Peyer's patch (tissue), 4 donors: ENCODE measurements around the gene NAA10. TPM values are rescaled to one million over a fixed set of nuclear protein-coding genes. Genes with fewer than 3 reads are reported as not detected.

ENCODE experiments used
- DNase-seq, 3 donors: peaks; one replicate each; pipeline ENCODE4 v3.0.0-alpha.2; 2017 to 2019
- H3K27ac ChIP-seq, 4 donors: fragments of 200-600 bp; sonication (generic); one replicate each; pipeline ENCODE4 v1.5.1; 2016 to 2019
- H3K27me3 ChIP-seq, 2 donors: fragments of 200-600 bp; sonication (generic); one replicate each; pipeline ENCODE4 v1.5.1; 2019
- H3K36me3 ChIP-seq, 3 donors: fragments of 200-600 bp; sonication (generic); one replicate each; pipeline ENCODE4 v1.5.1; 2016 to 2019
- H3K4me1 ChIP-seq, 4 donors: fragments of 200-600 bp; sonication (generic); one replicate each; pipeline ENCODE4 v1.5.1; 2016 to 2019
- H3K4me3 ChIP-seq, 4 donors: fragments of 200-600 bp; sonication (generic); 1 replicate in 3 of 4; 2 replicates in 1 of 4; pipeline ENCODE4 v1.5.1; 2016 to 2019; ENCODE audit warnings: mild to moderate bottlenecking in 1 of 4
- H3K9me3 ChIP-seq, 4 donors: fragments of 200-600 bp; sonication (generic); one replicate each; pipeline ENCODE4 v1.5.1; 2016 to 2019; ENCODE audit warnings: mild to moderate bottlenecking in 1 of 4
- POLR2A ChIP-seq, 2 donors: fragments of 450-650 bp; IDR thresholded peaks; one replicate each; pipeline ENCODE4 v1.5.1; 2017; ENCODE audit warnings: antibody characterized with exemption in 2 of 2, mild to moderate bottlenecking in 2 of 2, moderate library complexity in 2 of 2
- total RNA-seq, 4 donors: library from RNA; depleted of rRNA; stranded (reverse); fragments of >200 nt; gene quantifications; one replicate each; pipeline ENCODE4 v1.1.0, GENCODE V29; 2016
- TF ChIP-seq, protein P1 (sequence below), 6 experiments: fragments of 450-650 bp in 4 of 6; fragments of 200-600 bp in 2 of 6; sonication (generic) in 1 of 6; IDR thresholded peaks; one replicate each; pipeline ENCODE4 v1.5.1; 2017 to 2019; ENCODE audit warnings: antibody characterized with exemption in 6 of 6, mild to moderate bottlenecking in 3 of 6, moderate library complexity in 1 of 6

The NAA10 gene
- total RNA-seq, 4 donors from 2014 or later, result 32.9 to 118 (median 54.1) TPM

DNA sequence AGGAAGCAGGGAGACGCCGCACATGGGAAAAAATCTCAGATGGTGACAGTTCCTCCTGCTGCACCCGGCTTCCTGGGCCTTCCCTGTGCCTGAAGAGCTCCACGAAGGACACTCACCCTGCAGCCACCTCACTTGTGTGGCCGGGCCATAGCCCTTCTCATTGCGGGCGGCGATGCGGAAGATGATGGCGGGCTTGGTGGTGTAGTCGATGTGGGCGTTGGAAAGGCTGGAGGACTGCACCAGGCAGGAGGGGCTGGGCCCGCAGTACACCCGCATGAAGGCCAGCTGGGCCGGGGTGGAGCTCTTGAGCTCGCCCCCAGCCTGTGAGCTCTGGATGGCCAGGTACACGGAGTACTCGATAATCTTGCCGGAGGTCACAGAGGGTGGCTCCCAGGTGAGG, 15.3 kb upstream of the NAA10 start:
- H3K4me3 ChIP-seq, result no peak overlapping the region
- H3K36me3 ChIP-seq, result peaks cover 0 to 55% (median 3%) of the 10 kb centered on the region in 3 donors
- TF ChIP-seq POLR2A (IDR thresholded peaks at IDR 0.05), result no peak
- TF ChIP-seq, protein P1, sequence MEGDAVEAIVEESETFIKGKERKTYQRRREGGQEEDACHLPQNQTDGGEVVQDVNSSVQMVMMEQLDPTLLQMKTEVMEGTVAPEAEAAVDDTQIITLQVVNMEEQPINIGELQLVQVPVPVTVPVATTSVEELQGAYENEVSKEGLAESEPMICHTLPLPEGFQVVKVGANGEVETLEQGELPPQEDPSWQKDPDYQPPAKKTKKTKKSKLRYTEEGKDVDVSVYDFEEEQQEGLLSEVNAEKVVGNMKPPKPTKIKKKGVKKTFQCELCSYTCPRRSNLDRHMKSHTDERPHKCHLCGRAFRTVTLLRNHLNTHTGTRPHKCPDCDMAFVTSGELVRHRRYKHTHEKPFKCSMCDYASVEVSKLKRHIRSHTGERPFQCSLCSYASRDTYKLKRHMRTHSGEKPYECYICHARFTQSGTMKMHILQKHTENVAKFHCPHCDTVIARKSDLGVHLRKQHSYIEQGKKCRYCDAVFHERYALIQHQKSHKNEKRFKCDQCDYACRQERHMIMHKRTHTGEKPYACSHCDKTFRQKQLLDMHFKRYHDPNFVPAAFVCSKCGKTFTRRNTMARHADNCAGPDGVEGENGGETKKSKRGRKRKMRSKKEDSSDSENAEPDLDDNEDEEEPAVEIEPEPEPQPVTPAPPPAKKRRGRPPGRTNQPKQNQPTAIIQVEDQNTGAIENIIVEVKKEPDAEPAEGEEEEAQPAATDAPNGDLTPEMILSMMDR (IDR thresholded peaks at IDR 0.05), result no peak
- no peak for DNase-seq
- no peaks in the 10 kb centered on the region for H3K9me3 ChIP-seq
- H3K27me3 ChIP-seq, result no peaks in the 10 kb centered on the region
- no peak overlapping the region for H3K27ac ChIP-seq
- peaks cover 0 to 4% (median 0%) of the 10 kb centered on the region in 4 donors for H3K4me1 ChIP-seq

DNA sequence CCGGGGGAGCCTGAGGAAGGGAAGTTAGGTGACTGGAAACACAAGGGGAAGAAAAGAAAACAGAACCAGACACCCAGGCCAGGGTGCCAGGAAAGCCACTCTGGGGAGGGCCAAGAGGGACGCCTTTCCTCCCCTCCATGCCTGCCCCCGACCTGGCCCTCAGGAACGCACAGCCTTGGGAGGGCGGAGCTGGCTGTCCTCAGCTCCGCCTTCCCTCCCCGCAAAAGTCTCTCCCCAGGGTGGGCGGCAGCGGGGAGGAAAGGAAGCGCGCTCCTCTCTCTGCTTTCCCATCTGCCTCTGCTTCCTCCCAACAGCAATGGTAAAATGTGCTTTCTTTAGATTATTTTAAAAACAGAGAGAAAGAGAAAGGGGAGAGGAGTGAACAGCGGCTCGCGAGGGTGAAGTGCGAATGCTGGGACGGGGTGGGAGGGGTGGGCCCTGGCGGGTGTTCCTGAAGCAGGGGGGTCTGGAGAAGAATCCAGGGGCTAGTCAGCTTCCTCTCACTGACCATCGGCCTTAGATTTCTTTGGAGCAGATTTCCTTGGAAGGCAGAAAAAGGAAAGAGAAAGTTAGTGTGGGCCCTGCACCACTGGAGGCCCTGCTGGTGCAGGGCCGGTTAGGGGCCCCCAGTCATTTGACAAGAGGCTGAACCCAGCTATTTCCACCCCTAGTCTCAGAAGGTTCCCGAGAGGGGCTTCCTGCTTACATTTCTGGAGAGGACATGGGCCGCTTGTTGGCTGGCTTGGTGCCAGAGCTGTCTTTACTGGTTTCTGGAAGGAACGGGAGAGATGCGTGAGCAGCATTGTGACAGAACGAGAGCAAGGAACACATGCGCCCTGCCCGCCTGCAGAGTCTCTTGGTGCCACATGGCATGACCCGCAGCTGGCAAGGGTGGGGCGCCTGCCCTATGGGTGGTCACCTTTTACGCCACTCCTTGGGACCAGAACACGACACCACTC, 14.3 kb upstream of the NAA10 start:
- Histone ChIP-seq H3K4me1 (peaks cover 0 to 4% (median 0%) of the 10 kb centered on the region in 4 donors), H3K27me3 (no peaks in the 10 kb centered on the region), H3K36me3 (peaks cover 0 to 49% (median 3%) of the 10 kb centered on the region in 3 donors), H3K27ac (peak overlapping the region in 2 of 4 donors; percentile 25 to 65), H3K9me3 (no peaks in the 10 kb centered on the region), H3K4me3 (no peak overlapping the region)
- TF ChIP-seq POLR2A (IDR thresholded peaks at IDR 0.05), result no peak
- TF ChIP-seq, protein P1 (IDR thresholded peaks at IDR 0.05), result no peak
- no peak for DNase-seq

- Histone ChIP-seq H3K4me3 (no peak overlapping the region), H3K36me3 (peaks cover 0 to 42% (median 3%) of the 10 kb centered on the region in 3 donors), H3K4me1 (no peaks in the 10 kb centered on the region), H3K27ac (peak overlapping the region in 2 of 4 donors; percentile 25 to 65), H3K9me3 (no peaks in the 10 kb centered on the region), H3K27me3 (no peaks in the 10 kb centered on the region)
- DNase-seq, result no peak
- TF ChIP-seq POLR2A (IDR thresholded peaks at IDR 0.05), result no peak
- TF ChIP-seq, protein P1 (IDR thresholded peaks at IDR 0.05), result no peak
These were observed 13.2 kb upstream of the NAA10 start for GRCh38 chrX:153948002-153948466.

- Histone ChIP-seq H3K4me3 (no peak overlapping the region), H3K9me3 (no peaks in the 10 kb centered on the region), H3K27me3 (no peaks in the 10 kb centered on the region), H3K36me3 (peaks cover 0 to 33% (median 3%) of the 10 kb centered on the region in 3 donors), H3K27ac (peak overlapping the region in 2 of 4 donors; percentile 30 to 65), H3K4me1 (no peaks in the 10 kb centered on the region)
- no peak for TF ChIP-seq POLR2A (IDR thresholded peaks at IDR 0.05)
- TF ChIP-seq, protein P1 (IDR thresholded peaks at IDR 0.05), result peak; percentile 66 to 91 (median 80)
- DNase-seq, result peak; percentile 74 to 90 (median 81)
These were observed 12.4 kb upstream of the NAA10 start for GRCh38 chrX:153947009-153947769.
